Measurements from ENCODE around the gene UBE2E2. TPM values are rescaled to one million over a fixed set of nuclear protein-coding genes. Genes with fewer than 3 reads are reported as not detected.
A peak's percentile ranks its signal among the peaks of the same experiment; 100 is the strongest.

UBE2E2 gene
- total RNA-seq, 2 experiments from 2014 or later, result 41.1 to 48.8 TPM

DNA sequence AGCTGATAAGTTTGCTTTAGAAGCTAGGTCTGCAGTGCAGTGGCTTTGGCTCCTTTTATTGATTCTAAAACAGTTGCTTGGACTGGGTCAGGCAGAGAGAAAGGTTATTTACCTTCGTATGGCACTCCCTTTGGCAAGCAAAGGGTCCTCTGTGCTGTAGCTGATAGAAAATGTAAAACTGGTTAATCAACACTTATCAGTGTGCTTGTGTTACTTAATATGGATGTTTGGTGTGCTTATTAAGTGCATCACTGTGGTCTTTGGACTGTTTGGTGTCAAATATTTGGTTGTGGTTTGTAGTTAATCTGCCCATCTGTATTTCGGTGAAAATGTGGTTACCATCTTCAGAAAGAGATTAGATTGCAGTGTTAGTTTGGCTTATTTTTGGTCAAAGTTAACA, 16.0 kb downstream of the UBE2E2 start:
- POLR2A ChIA-PET, result interaction anchor here (0.7 to 2.2 kb wide), 3 partner anchors 12 to 186 kb away, joined by 3 to 11 read pairs (median 8); no protein-coding TSS in a partner anchor
- no TSS peak for BruUV-seq (replicated peaks)

DNA sequence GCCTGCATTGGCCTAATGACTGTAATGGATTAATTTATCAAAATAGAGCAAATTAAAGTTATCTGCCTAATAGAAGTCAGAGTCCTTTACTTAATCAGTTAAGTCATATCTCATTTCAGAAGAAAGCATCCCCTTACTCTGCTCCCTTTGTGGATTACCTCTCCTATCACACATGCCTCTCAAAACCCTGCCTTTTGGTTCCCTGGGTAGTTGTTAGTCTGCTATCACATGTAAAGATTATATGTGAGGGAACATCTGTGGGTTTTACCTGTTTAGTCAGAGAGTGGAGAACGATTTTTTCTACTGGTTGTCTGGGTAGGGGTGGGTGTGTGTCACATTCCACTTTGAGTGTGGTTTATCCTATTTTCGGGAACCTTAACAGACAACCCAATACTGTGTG, 16.4 kb downstream of the UBE2E2 start:
- peaks cover 49% of the 10 kb centered on the region for H3K4me1 ChIP-seq (ENCODE audit: insufficient read depth, low read length, poor library complexity, severe bottlenecking)
- peaks cover 96% of the 10 kb centered on the region for H3K79me2 ChIP-seq (ENCODE audit: insufficient read depth, low read depth, low read length)
- H4K20me1 ChIP-seq (ENCODE audit: insufficient read depth, low read length), result no peaks in the 10 kb centered on the region; the same call in 1 of the 2 replicates
- peak; percentile 13 for DNase-seq (ENCODE audit: low spot score)
- H2AFZ ChIP-seq (ENCODE audit: low read length), result no peak overlapping the region
- intact Hi-C loops (cut with micrococcal nuclease; ENCODE audit: unreplicated experiment), result no loop called here
- peak overlapping the region; percentile 3 for H3K4me3 ChIP-seq (ENCODE audit: low read depth, low read length, poor library complexity, severe bottlenecking)
- POLR2A ChIA-PET, result interaction anchor here (0.6 to 2.2 kb wide), 5 partner anchors 13 to 104 kb away, joined by 5 to 11 read pairs (median 5); no protein-coding TSS in a partner anchor
- CTCF ChIA-PET (ENCODE audit: unreplicated experiment), result no interaction called here
- H3K27ac ChIP-seq (ENCODE audit: low read depth, low read length, poor library complexity, severe bottlenecking), result peak overlapping the region; percentile 16
- H3K9me3 ChIP-seq (ENCODE audit: low read length), result peaks cover 22% of the 10 kb centered on the region
- H3K4me2 ChIP-seq (ENCODE audit: low read length), result peak overlapping the region; percentile 68
- TF ChIP-seq EZH2phosphoT487 (IDR thresholded peaks at IDR 0.05; ENCODE audit: borderline replicate concordance, low read depth, low read length), result no peak
- TF ChIP-seq, protein P1, sequence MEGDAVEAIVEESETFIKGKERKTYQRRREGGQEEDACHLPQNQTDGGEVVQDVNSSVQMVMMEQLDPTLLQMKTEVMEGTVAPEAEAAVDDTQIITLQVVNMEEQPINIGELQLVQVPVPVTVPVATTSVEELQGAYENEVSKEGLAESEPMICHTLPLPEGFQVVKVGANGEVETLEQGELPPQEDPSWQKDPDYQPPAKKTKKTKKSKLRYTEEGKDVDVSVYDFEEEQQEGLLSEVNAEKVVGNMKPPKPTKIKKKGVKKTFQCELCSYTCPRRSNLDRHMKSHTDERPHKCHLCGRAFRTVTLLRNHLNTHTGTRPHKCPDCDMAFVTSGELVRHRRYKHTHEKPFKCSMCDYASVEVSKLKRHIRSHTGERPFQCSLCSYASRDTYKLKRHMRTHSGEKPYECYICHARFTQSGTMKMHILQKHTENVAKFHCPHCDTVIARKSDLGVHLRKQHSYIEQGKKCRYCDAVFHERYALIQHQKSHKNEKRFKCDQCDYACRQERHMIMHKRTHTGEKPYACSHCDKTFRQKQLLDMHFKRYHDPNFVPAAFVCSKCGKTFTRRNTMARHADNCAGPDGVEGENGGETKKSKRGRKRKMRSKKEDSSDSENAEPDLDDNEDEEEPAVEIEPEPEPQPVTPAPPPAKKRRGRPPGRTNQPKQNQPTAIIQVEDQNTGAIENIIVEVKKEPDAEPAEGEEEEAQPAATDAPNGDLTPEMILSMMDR (conservative IDR thresholded peaks at IDR 0.05; ENCODE audit: low read length), result no peak
- peaks cover 29% of the 10 kb centered on the region for H3K36me3 ChIP-seq (ENCODE audit: insufficient read depth, low read length)
- no TSS peak for BruUV-seq (replicated peaks)
- no peaks in the 10 kb centered on the region for H3K9me2 ChIP-seq (ENCODE audit: insufficient read depth, low read length)

More for the DNA sequence above, 16.0 kb downstream of the UBE2E2 start:
- Histone ChIP-seq H3K4me1 (ENCODE audit: insufficient read depth, low read length, poor library complexity, severe bottlenecking) (peaks cover 49% of the 10 kb centered on the region), H3K9me3 (ENCODE audit: low read length) (peaks cover 17% of the 10 kb centered on the region), H3K4me3 (ENCODE audit: low read depth, low read length, poor library complexity, severe bottlenecking) (peak overlapping the region; percentile 3), H3K79me2 (ENCODE audit: insufficient read depth, low read depth, low read length) (peaks cover 96% of the 10 kb centered on the region), H4K20me1 (ENCODE audit: insufficient read depth, low read length) (no peaks in the 10 kb centered on the region; the same call in 1 of the 2 replicates), H3K36me3 (ENCODE audit: insufficient read depth, low read length) (peaks cover 25% of the 10 kb centered on the region), H3K4me2 (ENCODE audit: low read length) (peak overlapping the region; percentile 68), H3K9me2 (ENCODE audit: insufficient read depth, low read length) (no peaks in the 10 kb centered on the region), H2AFZ (ENCODE audit: low read length) (no peak overlapping the region), H3K27ac (ENCODE audit: low read depth, low read length, poor library complexity, severe bottlenecking) (peak overlapping the region; percentile 16)
- TF ChIP-seq, protein P1 (conservative IDR thresholded peaks at IDR 0.05; ENCODE audit: low read length), result no peak
- intact Hi-C loops (cut with micrococcal nuclease; ENCODE audit: unreplicated experiment), result no loop called here
- CTCF ChIA-PET (ENCODE audit: unreplicated experiment), result interaction anchor here (1.1 kb wide), 1 partner anchor 16 kb away, joined by 3 read pairs; the partner anchor contains the start of gene UBE2E2
- DNase-seq (ENCODE audit: low spot score), result no peak

DNA sequence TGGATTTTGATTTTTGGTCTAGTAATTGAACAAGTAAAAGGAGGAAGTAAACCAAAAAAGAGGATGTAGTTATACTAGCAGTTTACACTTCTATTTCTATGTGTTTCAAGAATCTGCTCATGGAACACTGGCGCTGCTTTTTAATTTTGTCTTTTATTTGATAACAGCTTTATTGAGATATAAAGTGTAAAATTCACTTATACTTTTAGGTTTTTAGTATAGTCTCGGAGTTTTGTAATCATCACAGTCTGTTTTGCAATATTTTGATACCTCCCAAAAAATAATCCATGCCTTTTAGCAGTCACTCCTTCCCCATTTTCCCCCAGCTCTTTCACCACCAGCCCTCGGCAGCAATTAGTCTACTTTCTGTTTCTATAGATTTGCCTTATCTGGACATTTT, 18.0 kb downstream of the UBE2E2 start:
- intact Hi-C loops (cut with micrococcal nuclease; ENCODE audit: unreplicated experiment), result loop anchor here (5.0 kb wide), 1 partner anchor 101 kb away; no protein-coding TSS in a partner anchor
- Histone ChIP-seq H3K9me3 (ENCODE audit: low read length) (peaks cover 36% of the 10 kb centered on the region), H3K36me3 (ENCODE audit: insufficient read depth, low read length) (peaks cover 37% of the 10 kb centered on the region), H2AFZ (ENCODE audit: low read length) (peak overlapping the region; percentile 32; the same call in 1 of the 2 replicates), H3K4me2 (ENCODE audit: low read length) (peak overlapping the region; percentile 68), H3K27ac (ENCODE audit: low read depth, low read length, poor library complexity, severe bottlenecking) (peak overlapping the region; percentile 27), H4K20me1 (ENCODE audit: insufficient read depth, low read length) (no peaks in the 10 kb centered on the region; the same call in 1 of the 2 replicates), H3K4me1 (ENCODE audit: insufficient read depth, low read length, poor library complexity, severe bottlenecking) (peaks cover 49% of the 10 kb centered on the region), H3K4me3 (ENCODE audit: low read depth, low read length, poor library complexity, severe bottlenecking) (peak overlapping the region; percentile 52), H3K9me2 (ENCODE audit: insufficient read depth, low read length) (no peaks in the 10 kb centered on the region), H3K79me2 (ENCODE audit: insufficient read depth, low read depth, low read length) (peaks cover 98% of the 10 kb centered on the region)
- TF ChIP-seq, protein P1 (conservative IDR thresholded peaks at IDR 0.05; ENCODE audit: low read length), result no peak
- POLR2A ChIA-PET, result interaction anchor here (0.7 to 2.0 kb wide), 5 partner anchors 16 to 615 kb away, joined by 3 to 5 read pairs (median 4); no protein-coding TSS in a partner anchor
- no TSS peak for BruUV-seq (replicated peaks)
- CTCF ChIA-PET (ENCODE audit: unreplicated experiment), result no interaction called here
- peak; percentile 41 for DNase-seq (ENCODE audit: low spot score)

Data from OCI-LY7 (cell line).